ENCODE data around the gene GHRHR. TPM values are rescaled to one million over a fixed set of nuclear protein-coding genes. Genes with fewer than 3 reads are reported as not detected.

Gene GHRHR
- total and polyA plus RNA-seq, 2 of the 4 experiments (the other 2 are of a cell fraction) = not detected

DNA sequence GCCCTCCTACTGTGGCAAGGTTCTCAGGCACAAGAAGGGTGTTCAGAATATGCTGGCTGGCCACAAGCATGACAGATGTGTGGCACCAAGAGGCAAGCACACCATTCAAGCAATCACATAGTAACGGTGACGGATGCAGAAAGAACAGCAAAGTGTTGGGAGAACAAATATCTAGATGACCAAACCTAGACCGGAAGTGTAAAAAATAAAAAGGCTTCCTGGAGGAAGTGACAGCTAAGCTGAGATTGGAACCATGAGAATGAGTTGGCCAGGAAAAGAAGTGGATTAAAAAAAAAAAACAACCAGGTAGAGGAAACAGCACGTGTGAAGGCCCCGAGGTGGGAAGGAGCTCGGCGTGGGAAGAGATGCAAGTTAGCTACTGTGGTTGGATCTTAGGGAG is 22.0 kb downstream of the GHRHR start:
- dilution Hi-C loops (cut with HindIII; ENCODE audit: low sequenced_read_pairs, unreplicated experiment) = no loop called here
- H2AFZ ChIP-seq (replicated peaks; ENCODE audit: low read length, poor library complexity) = no peak overlapping the region
- H3K9me3 ChIP-seq (ENCODE audit: control insufficient read depth, insufficient read depth, low read length) = no peaks in the 10 kb centered on the region
- H4K8ac ChIP-seq (ENCODE audit: low read depth in 2 of 2, low read length in 2 of 2) = no peak overlapping the region
- no peak overlapping the region for H3K14ac ChIP-seq (replicated peaks; ENCODE audit: low read depth, low read length)
- H2BK120ac ChIP-seq (ENCODE audit: low read depth, low read length) = no peak overlapping the region
- H4K91ac ChIP-seq (ENCODE audit: insufficient read depth, low read depth, low read length) = no peak overlapping the region
- ChIA-PET CTCF (interaction anchor here (6.1 kb wide), 1 partner anchor 137 kb away, joined by 83 read pairs; no protein-coding TSS in a partner anchor), POLR2A (ENCODE audit: unreplicated experiment) (interaction anchor here (0.6 kb wide), 1 partner anchor 1137 kb away, joined by 3 read pairs; no protein-coding TSS in a partner anchor)
- no peak overlapping the region for H3K27ac ChIP-seq (ENCODE audit: insufficient read depth, low read length)
- TF ChIP-seq MAFK (IDR thresholded peaks at IDR 0.05; ENCODE audit: low read depth, low read length) (no peak), SMC3 (IDR thresholded peaks at IDR 0.05; ENCODE audit: low read depth, low read length) (no peak), MXI1 (IDR thresholded peaks at IDR 0.05; ENCODE audit: borderline replicate concordance, low read depth, low read length) (no peak), NFE2L2 (IDR thresholded peaks at IDR 0.05; ENCODE audit: low read depth, low read length) (no peak), FOS (IDR thresholded peaks at IDR 0.05; ENCODE audit: low read depth, low read length) (no peak), CHD1 (IDR thresholded peaks at IDR 0.05; ENCODE audit: low read depth, low read length) (no peak), RFX5 (IDR thresholded peaks at IDR 0.05; ENCODE audit: low read depth, low read length) (no peak), POLR2A (IDR thresholded peaks at IDR 0.05; ENCODE audit: low read depth, low read length) (no peak), RCOR1 (IDR thresholded peaks at IDR 0.05; ENCODE audit: insufficient replicate concordance, low read length) (no peak), RAD21 (IDR thresholded peaks at IDR 0.05; ENCODE audit: low read length) (no peak), CEBPB (IDR thresholded peaks at IDR 0.05; ENCODE audit: low read depth, low read length) (no peak)
- TF ChIP-seq, protein P1, sequence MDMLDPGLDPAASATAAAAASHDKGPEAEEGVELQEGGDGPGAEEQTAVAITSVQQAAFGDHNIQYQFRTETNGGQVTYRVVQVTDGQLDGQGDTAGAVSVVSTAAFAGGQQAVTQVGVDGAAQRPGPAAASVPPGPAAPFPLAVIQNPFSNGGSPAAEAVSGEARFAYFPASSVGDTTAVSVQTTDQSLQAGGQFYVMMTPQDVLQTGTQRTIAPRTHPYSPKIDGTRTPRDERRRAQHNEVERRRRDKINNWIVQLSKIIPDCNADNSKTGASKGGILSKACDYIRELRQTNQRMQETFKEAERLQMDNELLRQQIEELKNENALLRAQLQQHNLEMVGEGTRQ (IDR thresholded peaks at IDR 0.05; ENCODE audit: low read depth, low read length) = no peak
- H4K20me1 ChIP-seq (ENCODE audit: insufficient read depth, low read length) = no peaks in the 10 kb centered on the region
- WGBS, 2 experiments (ENCODE audit: extremely low coverage in 2 of 2, insufficient read length in 1 of 2) = 76% methylated on average over 4 of the region's 7 CpGs; no CpG with 5 or more reads in 1 of the 2 experiments
- H3K79me1 ChIP-seq (ENCODE audit: low read depth in 1 of 2, low read length in 2 of 2) = no peaks in the 10 kb centered on the region
- H4K5ac ChIP-seq (ENCODE audit: low read depth, low read length) = no peak overlapping the region
- no peak overlapping the region for H2AK5ac ChIP-seq (ENCODE audit: low read depth, low read length)
- DNase-seq (no peak), ATAC-seq (ENCODE audit: low read depth) (no peak)
- H2BK20ac ChIP-seq (ENCODE audit: low read depth, low read length) = no peak overlapping the region
- H3K56ac ChIP-seq (ENCODE audit: extremely low read depth, insufficient read depth, low read length) = no peak overlapping the region
- no peak overlapping the region for H3K23ac ChIP-seq (ENCODE audit: low read depth, low read length)
- no peak overlapping the region for H3K18ac ChIP-seq (ENCODE audit: low read depth, low read length)
- H2BK15ac ChIP-seq (ENCODE audit: low read depth, low read length) = no peak overlapping the region
- in situ Hi-C loops (cut with MboI; ENCODE audit: low sequenced_read_pairs) = no loop called here
- no TSS peak for BruUV-seq (replicated peaks)
- intact Hi-C loops (cut with micrococcal nuclease) = no loop called here
- H3K9me1 ChIP-seq (ENCODE audit: insufficient read depth, low read length) = no peaks in the 10 kb centered on the region
- H3K4me3 ChIP-seq (ENCODE audit: insufficient read depth, low read depth, low read length) = no peak overlapping the region
- H3K9ac ChIP-seq (ENCODE audit: low read depth, low read length) = no peak overlapping the region
- H3K4me1 ChIP-seq (ENCODE audit: control insufficient read depth, insufficient read depth, low read length) = no peaks in the 10 kb centered on the region
- H2BK5ac ChIP-seq (ENCODE audit: low read depth, low read length, poor library complexity, severe bottlenecking) = no peak overlapping the region
- H3K4ac ChIP-seq (ENCODE audit: low read depth, low read length) = no peak overlapping the region
- no peak overlapping the region for H3K4me2 ChIP-seq (ENCODE audit: low read depth, low read length)
- H3K27me3 ChIP-seq (ENCODE audit: control insufficient read depth, insufficient read depth, low read length) = peaks cover 25% of the 10 kb centered on the region
- H3K36me3 ChIP-seq (ENCODE audit: control insufficient read depth, insufficient read depth, low read length) = no peaks in the 10 kb centered on the region
- no peak overlapping the region for H2AK9ac ChIP-seq (replicated peaks; ENCODE audit: low read depth, low read length, poor library complexity)
